Smooth muscle cell (in vitro differentiated cells): ENCODE measurements around the gene SFTPD. TPM values are rescaled to one million over a fixed set of nuclear protein-coding genes. Genes with fewer than 3 reads are reported as not detected.

Experiments
- DNase-seq: peaks from one replicate; lab custom pipeline; 2025; ENCODE audit not compliant: unreplicated experiment; lab: John Stamatoyannopoulos, UW
- H2AFZ ChIP-seq: fragments of 200-600 bp; sonication (generic); 2 replicates; pipeline ENCODE4 v1.6.0; 2016; ENCODE audit warnings: antibody characterized with exemption, low read depth, mild to moderate bottlenecking
- H3F3A ChIP-seq: fragments of 200-600 bp; sonication (generic); 2 replicates; pipeline ENCODE4 v1.6.0; 2017; ENCODE audit warnings: antibody characterized with exemption, low read depth
- H3K27ac ChIP-seq: fragments of 200-600 bp; sonication (generic); 2 replicates; pipeline ENCODE4 v1.5.1; 2016; ENCODE audit warnings: low read depth, mild to moderate bottlenecking
- H3K27me3 ChIP-seq: fragments of 200-600 bp; sonication (generic); 2 replicates; pipeline ENCODE4 v1.6.1; 2016; ENCODE audit warnings: low read depth, mild to moderate bottlenecking
- H3K36me3 ChIP-seq: fragments of 200-600 bp; sonication (generic); 2 replicates; pipeline ENCODE4 v1.5.1; 2016; ENCODE audit warnings: low read depth
- H3K4me1 ChIP-seq: fragments of 200-600 bp; sonication (generic); 2 replicates; pipeline ENCODE4 v1.5.1; 2016; ENCODE audit warnings: low read depth
- H3K4me2 ChIP-seq: fragments of 200-600 bp; sonication (generic); 2 replicates; pipeline ENCODE4 v1.6.0; 2016; ENCODE audit warnings: mild to moderate bottlenecking
- H3K4me3 ChIP-seq: fragments of 200-600 bp; sonication (generic); 2 replicates; pipeline ENCODE4 v1.5.1; 2016; ENCODE audit warnings: mild to moderate bottlenecking
- H3K79me2 ChIP-seq: fragments of 200-600 bp; sonication (generic); 2 replicates; pipeline ENCODE4 v1.6.0; 2016; ENCODE audit warnings: low read depth, mild to moderate bottlenecking
- H3K9ac ChIP-seq: fragments of 200-600 bp; sonication (generic); 2 replicates; pipeline ENCODE4 v1.6.0; 2016; ENCODE audit warnings: low read depth
- H3K9me3 ChIP-seq: fragments of 200-600 bp; sonication (generic); replicated peaks from 2 replicates; pipeline ENCODE4 v1.5.1; 2016; ENCODE audit warnings: low read depth
- H4K20me1 ChIP-seq: fragments of 200-600 bp; sonication (generic); 2 replicates; pipeline ENCODE4 v1.6.0; 2016; ENCODE audit warnings: low read depth
- WGBS: methylation state at CpG from one replicate; pipeline ENCODE4 v1.1.7; 2016; ENCODE audit warnings: low lambda C conversion rate; 5-methylcytosine and 5-hydroxymethylcytosine counted together
- polyA plus RNA-seq: library from polyadenylated mRNA; unstranded; fragments of >200 nt; fragmentation: Nextera tagmentation; extraction: Ambion mirVana; gene quantifications from 2 replicates; pipeline ENCODE4 v1.2.1, GENCODE V29; 2016
- total RNA-seq: library from RNA; depleted of rRNA; stranded (reverse); fragments of >200 nt; gene quantifications from 2 replicates; pipeline ENCODE4 v1.2.3, GENCODE V29; 2014
- TF ChIP-seq, protein P1 (sequence below): fragments of 200-600 bp; sonication (generic); IDR thresholded peaks from 2 replicates; pipeline ENCODE4 v1.5.1; 2017; ENCODE audit warnings: borderline replicate concordance, mild to moderate bottlenecking, antibody characterized with exemption; ENCODE audit not compliant: insufficient read depth, poor library complexity, severe bottlenecking

SFTPD gene
- total and polyA plus RNA-seq, 2 experiments from 2014 or later = 1.0 to 1.9 TPM

GRCh38 chr10:79936625-79937615, 12.0 kb downstream of the SFTPD start:
- no peaks in the 10 kb centered on the region for H3K79me2 ChIP-seq
- DNase-seq = no peak
- TF ChIP-seq, protein P1, sequence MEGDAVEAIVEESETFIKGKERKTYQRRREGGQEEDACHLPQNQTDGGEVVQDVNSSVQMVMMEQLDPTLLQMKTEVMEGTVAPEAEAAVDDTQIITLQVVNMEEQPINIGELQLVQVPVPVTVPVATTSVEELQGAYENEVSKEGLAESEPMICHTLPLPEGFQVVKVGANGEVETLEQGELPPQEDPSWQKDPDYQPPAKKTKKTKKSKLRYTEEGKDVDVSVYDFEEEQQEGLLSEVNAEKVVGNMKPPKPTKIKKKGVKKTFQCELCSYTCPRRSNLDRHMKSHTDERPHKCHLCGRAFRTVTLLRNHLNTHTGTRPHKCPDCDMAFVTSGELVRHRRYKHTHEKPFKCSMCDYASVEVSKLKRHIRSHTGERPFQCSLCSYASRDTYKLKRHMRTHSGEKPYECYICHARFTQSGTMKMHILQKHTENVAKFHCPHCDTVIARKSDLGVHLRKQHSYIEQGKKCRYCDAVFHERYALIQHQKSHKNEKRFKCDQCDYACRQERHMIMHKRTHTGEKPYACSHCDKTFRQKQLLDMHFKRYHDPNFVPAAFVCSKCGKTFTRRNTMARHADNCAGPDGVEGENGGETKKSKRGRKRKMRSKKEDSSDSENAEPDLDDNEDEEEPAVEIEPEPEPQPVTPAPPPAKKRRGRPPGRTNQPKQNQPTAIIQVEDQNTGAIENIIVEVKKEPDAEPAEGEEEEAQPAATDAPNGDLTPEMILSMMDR = no peak

DNA sequence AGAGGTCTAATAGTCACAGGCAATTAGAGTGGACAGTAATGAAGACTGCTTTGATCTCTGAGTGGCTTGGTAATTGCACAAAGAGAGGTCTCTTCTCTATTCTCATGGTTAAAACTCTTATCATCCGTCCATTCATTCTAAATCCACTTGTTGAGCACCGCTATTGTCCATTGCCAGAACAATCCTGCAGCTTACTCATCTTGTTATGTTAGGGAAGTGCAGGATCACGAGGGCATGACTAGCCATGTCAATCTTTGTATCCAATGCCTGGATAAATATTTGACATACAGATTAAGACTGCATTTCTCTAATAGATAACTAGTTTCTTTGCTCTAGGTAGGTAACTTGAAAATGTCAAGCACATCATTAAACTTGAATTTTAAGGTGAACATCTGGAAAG, 14.9 kb downstream of the SFTPD start:
- TF ChIP-seq, protein P1 = no peak
- Histone ChIP-seq H3K4me3 (no peak overlapping the region), H3K4me1 (no peaks in the 10 kb centered on the region), H3K27ac (no peak overlapping the region), H3K9me3 (no peaks in the 10 kb centered on the region), H2AFZ (no peak overlapping the region), H4K20me1 (no peaks in the 10 kb centered on the region), H3K4me2 (no peak overlapping the region), H3K36me3 (no peaks in the 10 kb centered on the region), H3K27me3 (peaks cover 23% of the 10 kb centered on the region), H3K79me2 (no peaks in the 10 kb centered on the region), H3F3A (no peaks in the 10 kb centered on the region), H3K9ac (no peak overlapping the region)
- DNase-seq = no peak
- 78% methylated on average over 3 of the region's 3 CpGs for WGBS

More at GRCh38 chr10:79936625-79937615, 12.0 kb downstream of the SFTPD start:
- Histone ChIP-seq H3K4me1 (no peaks in the 10 kb centered on the region), H3K4me3 (no peak overlapping the region), H3K27ac (no peak overlapping the region), H3K9me3 (no peaks in the 10 kb centered on the region), H4K20me1 (no peaks in the 10 kb centered on the region), H3K36me3 (no peaks in the 10 kb centered on the region), H3K9ac (no peak overlapping the region), H3K4me2 (no peak overlapping the region), H2AFZ (no peak overlapping the region), H3K27me3 (no peaks in the 10 kb centered on the region), H3F3A (no peaks in the 10 kb centered on the region)
- 83% methylated on average over 9 of the region's 9 CpGs for WGBS

- Histone ChIP-seq H3K4me2 (no peak overlapping the region), H3K4me1 (no peaks in the 10 kb centered on the region), H3K36me3 (no peaks in the 10 kb centered on the region), H4K20me1 (no peaks in the 10 kb centered on the region), H3K4me3 (no peak overlapping the region), H3K9me3 (no peaks in the 10 kb centered on the region), H3K9ac (no peak overlapping the region), H2AFZ (no peak overlapping the region), H3K79me2 (no peaks in the 10 kb centered on the region), H3K27ac (no peak overlapping the region), H3F3A (no peaks in the 10 kb centered on the region), H3K27me3 (peaks cover 23% of the 10 kb centered on the region)
- no peak for DNase-seq
- WGBS = 91% methylated on average over 4 of the region's 4 CpGs
- TF ChIP-seq, protein P1 = no peak
Observed at GRCh38 chr10:79932841-79933379, 16.0 kb downstream of the SFTPD start.
